ENCODE measurements around the gene PPM1H.

- TF ChIP-seq CTCF (IDR thresholded peaks at IDR 0.05) (no peak), POLR2A (IDR thresholded peaks at IDR 0.05) (no peak)
These were observed 280.4 kb downstream of the PPM1H start for GRCh38 chr12:62654326-62655241.

Data from heart left ventricle (tissue), 13 donors.